ENCODE data around the gene KCTD15.

KCTD15 gene

DNA sequence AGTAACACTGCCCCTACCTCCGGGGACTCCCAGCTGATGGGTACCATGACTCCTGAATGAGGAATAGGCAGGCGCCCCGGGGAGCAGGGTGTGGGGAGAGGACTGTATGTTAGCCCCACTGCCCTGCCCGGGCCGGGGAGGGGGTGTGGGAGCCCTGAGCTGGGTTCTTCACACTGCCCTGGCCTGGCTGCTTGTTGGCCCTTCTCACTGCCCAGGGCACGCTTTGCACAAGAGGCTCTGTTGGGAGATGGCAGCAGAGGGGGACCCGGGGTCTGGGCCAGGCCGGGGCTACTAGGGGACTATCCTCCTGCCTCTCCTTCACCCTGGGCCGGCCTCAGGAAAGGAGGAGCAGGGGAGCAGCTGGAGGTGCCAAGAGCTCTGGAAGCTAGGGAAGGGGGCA lies 19.3 kb upstream of the KCTD15 start:
- TF ChIP-seq FOXP2 (optimal IDR thresholded peaks at IDR 0.05; ENCODE audit: borderline replicate concordance, extremely low read depth, extremely low read length, insufficient read depth) (no peak), SIN3A (IDR thresholded peaks at IDR 0.05; ENCODE audit: borderline replicate concordance, insufficient read depth, low read length) (no peak), POLR2AphosphoS5 (IDR thresholded peaks at IDR 0.05; ENCODE audit: low read depth, low read length) (no peak), REST (IDR thresholded peaks at IDR 0.05; ENCODE audit: insufficient read depth in 1 of 2, low read depth in 2 of 2, low read length in 2 of 2) (no peak), TAF1 (IDR thresholded peaks at IDR 0.05; ENCODE audit: borderline replicate concordance, insufficient read depth, low read length) (no peak)

- TF ChIP-seq FOXP2 (optimal IDR thresholded peaks at IDR 0.05; ENCODE audit: borderline replicate concordance, extremely low read depth, extremely low read length, insufficient read depth), result no peak
- no peak for TF ChIP-seq TAF1 (IDR thresholded peaks at IDR 0.05; ENCODE audit: borderline replicate concordance, insufficient read depth, low read length)
- no peak for TF ChIP-seq SIN3A (IDR thresholded peaks at IDR 0.05; ENCODE audit: borderline replicate concordance, insufficient read depth, low read length)
- no peak for TF ChIP-seq REST (IDR thresholded peaks at IDR 0.05; ENCODE audit: insufficient read depth in 1 of 2, low read depth in 2 of 2, low read length in 2 of 2)
- TF ChIP-seq POLR2AphosphoS5 (IDR thresholded peaks at IDR 0.05; ENCODE audit: low read depth, low read length), result no peak
These were observed 18.9 kb upstream of the KCTD15 start for GRCh38 chr19:33777753-33778088.

- TF ChIP-seq POLR2AphosphoS5 (IDR thresholded peaks at IDR 0.05; ENCODE audit: low read depth, low read length), result no peak
- peak; percentile 44 for TF ChIP-seq FOXP2 (optimal IDR thresholded peaks at IDR 0.05; ENCODE audit: borderline replicate concordance, extremely low read depth, extremely low read length, insufficient read depth)
These were observed 18.4 kb upstream of the KCTD15 start for GRCh38 chr19:33778089-33778791.

- TF ChIP-seq FOXP2 (optimal IDR thresholded peaks at IDR 0.05; ENCODE audit: borderline replicate concordance, extremely low read depth, extremely low read length, insufficient read depth), result no peak
- TF ChIP-seq POLR2AphosphoS5 (IDR thresholded peaks at IDR 0.05; ENCODE audit: low read depth, low read length), result no peak
These were observed 16.8 kb upstream of the KCTD15 start for GRCh38 chr19:33779849-33780248.

GRCh38 chr19:33780251-33780650 lies 16.4 kb upstream of the KCTD15 start:
- TF ChIP-seq TAF1 (IDR thresholded peaks at IDR 0.05; ENCODE audit: borderline replicate concordance, insufficient read depth, low read length), result no peak
- TF ChIP-seq POLR2AphosphoS5 (IDR thresholded peaks at IDR 0.05; ENCODE audit: low read depth, low read length), result no peak
- TF ChIP-seq REST (IDR thresholded peaks at IDR 0.05; ENCODE audit: insufficient read depth in 1 of 2, low read depth in 2 of 2, low read length in 2 of 2), result no peak
- TF ChIP-seq SIN3A (IDR thresholded peaks at IDR 0.05; ENCODE audit: borderline replicate concordance, insufficient read depth, low read length), result no peak
- no peak for TF ChIP-seq FOXP2 (optimal IDR thresholded peaks at IDR 0.05; ENCODE audit: borderline replicate concordance, extremely low read depth, extremely low read length, insufficient read depth)

DNA sequence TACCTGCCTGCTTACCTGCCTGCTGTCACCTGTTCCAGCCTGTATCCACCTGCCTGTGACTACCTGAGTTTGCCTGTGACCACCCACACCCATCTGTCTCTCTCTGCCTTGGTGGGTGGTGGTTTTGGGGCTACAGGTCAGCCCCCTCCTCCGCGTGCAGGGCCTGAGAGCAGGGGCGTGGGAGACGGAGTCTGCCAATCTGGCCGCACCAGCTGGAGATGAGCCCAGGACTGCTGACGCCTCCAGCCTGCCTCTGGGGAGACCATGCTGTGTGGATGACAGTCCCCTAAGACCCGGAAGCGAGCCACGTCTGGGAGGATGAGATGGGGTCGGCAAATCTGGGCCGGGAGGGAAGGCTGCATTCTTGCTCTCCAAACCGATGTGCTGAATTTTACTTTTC lies 15.9 kb upstream of the KCTD15 start:
- no peak for TF ChIP-seq REST (IDR thresholded peaks at IDR 0.05; ENCODE audit: insufficient read depth in 1 of 2, low read depth in 2 of 2, low read length in 2 of 2)
- TF ChIP-seq TAF1 (IDR thresholded peaks at IDR 0.05; ENCODE audit: borderline replicate concordance, insufficient read depth, low read length), result no peak
- no peak for TF ChIP-seq FOXP2 (optimal IDR thresholded peaks at IDR 0.05; ENCODE audit: borderline replicate concordance, extremely low read depth, extremely low read length, insufficient read depth)
- no peak for TF ChIP-seq POLR2AphosphoS5 (IDR thresholded peaks at IDR 0.05; ENCODE audit: low read depth, low read length)
- no peak for TF ChIP-seq SIN3A (IDR thresholded peaks at IDR 0.05; ENCODE audit: borderline replicate concordance, insufficient read depth, low read length)

Measured in PFSK-1 (cell line).